GM12891 (cell line): Measurements from ENCODE around the gene ZCCHC2.

Source experiments
- POLR2A ChIP-seq: IDR thresholded peaks from 2 replicates; pipeline ENCODE4 v1.6.1; 2011; ENCODE audit warnings: low read depth, low read length, control low read depth
- TAF1 ChIP-seq: IDR thresholded peaks from 2 replicates; pipeline ENCODE4 v1.6.1; 2011; ENCODE audit warnings: low read depth, low read length, control low read depth

DNA sequence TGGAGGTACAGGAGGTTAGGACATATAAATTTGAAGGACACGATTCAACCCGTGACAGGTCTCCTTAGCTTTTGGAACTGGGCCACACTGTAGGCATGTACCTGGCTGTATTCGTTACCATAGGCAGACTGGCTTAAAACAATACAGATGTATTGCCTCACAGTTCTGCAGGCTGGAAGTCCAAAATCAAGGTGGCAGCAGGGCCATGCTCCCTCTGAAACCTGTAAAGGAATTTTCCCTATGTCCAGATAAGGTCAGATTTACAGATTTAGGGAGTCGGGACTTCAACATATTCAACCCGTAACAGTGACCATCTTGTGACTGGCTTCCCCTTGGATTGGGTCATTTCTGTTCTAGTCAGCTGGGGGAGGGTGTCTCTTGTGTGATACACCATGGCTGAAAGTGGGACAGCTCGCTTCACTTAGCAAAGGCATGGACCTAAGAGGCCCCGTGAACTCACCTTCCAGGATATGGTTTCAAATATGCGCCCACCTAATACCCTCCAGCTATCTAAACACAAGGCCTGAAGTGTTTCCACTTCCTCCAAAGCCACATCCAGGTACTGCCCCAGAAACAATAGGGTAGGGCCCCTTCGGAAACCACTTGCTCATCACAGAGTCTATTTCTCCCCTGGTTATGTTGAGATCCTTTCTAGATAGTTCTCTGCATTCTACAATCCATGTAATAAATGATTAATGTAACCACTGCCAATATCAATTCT lies 85.0 kb downstream of the ZCCHC2 start:
- no peak for TF ChIP-seq TAF1
- TF ChIP-seq POLR2A = no peak
